ENCODE measurements around the gene CNTNAP5.

CNTNAP5 gene

DNA sequence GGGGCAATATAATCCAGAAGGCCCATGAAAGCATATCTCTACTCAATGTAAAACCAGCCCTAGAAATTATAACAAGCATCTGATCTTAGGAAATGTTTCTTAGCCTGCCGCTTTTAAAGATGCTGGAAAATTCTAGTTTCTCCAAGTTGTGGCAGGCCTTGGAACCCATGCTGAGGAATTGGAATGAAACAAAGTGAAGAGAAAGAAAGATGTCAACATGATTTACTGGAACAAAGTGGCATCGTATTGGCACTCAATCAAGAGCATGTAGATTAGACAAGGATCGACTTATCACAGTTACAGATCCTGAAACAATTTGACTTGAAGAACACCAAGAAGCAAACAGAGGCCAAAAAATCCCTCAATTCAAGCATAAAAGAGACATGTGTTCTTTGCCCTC is 28.7 kb downstream of the CNTNAP5 start:
- no peak for DNase-seq (ENCODE audit: low read depth, low spot score)

GRCh38 chr2:124063596-124063995 is 38.5 kb downstream of the CNTNAP5 start:
- DNase-seq (ENCODE audit: low read depth, low spot score), result no peak

GRCh38 chr2:124065636-124066035 is 40.5 kb downstream of the CNTNAP5 start:
- DNase-seq (ENCODE audit: low read depth, low spot score), result no peak

- no peak for DNase-seq (ENCODE audit: low read depth, low spot score)
Measured at GRCh38 chr2:124066776-124067175, 41.7 kb downstream of the CNTNAP5 start.

DNA sequence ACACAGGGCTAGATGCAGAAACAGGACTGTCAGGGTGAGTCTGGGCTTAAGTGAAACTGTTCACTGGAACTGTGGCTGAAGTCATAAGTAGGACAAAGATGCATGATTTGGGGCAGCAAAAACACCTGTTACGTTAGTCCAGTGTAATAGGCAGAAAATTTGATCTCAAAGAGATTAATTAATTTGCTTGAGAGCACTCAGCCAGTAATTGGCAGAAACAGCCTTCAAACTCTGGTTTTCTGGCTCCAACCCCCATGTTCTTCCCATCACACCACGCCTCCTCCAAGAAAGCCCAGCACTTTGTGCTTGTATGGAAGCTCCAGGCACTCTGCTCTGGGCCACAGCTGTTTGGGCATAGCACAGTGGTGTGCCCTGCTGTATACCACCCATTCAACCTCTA is 54.0 kb downstream of the CNTNAP5 start:
- DNase-seq (ENCODE audit: low read depth, low spot score), result no peak

DNA sequence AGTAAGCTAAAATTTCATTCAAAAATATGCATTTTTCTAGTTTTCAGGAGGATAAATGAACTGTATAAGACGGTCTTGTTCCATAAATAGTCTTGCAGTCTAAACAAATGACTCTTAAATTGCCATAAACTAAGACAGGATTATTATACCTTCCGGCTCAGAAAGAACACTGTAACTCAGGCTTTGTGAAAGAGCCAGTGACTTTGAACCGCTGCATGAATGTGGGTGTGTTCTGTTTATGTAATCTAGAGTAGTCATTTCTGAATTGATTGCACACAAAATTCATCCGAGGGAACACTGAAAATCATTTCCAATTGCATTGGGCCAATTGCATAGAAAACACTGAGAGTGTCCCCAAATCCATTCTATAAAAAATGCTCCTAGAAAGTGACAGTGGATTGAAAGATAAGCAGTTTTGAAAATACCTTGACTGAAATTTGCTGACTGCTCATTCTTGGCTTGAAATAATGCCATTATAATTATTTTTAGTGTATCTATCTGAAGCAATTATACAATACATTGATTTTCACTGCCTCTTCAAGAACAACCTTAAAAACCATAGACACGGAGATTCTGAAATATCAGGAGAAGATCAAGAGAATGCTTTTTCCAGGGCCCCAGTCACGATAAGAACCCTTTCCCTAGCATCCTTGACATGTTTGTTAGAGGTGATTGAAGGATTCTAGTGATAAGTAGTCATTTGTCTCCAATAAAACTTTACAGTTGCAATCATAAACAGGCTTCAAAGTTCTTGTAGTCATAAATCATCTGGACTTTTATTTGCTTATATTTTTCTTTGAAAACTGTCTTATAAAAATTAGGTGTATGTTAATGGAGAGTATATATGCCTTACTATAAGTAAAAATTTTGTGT is 55.4 kb downstream of the CNTNAP5 start:
- no peak for DNase-seq (ENCODE audit: low read depth, low spot score)

- DNase-seq (ENCODE audit: low read depth, low spot score), result no peak
Measured at GRCh38 chr2:124081154-124081716, 56.1 kb downstream of the CNTNAP5 start.

DNA sequence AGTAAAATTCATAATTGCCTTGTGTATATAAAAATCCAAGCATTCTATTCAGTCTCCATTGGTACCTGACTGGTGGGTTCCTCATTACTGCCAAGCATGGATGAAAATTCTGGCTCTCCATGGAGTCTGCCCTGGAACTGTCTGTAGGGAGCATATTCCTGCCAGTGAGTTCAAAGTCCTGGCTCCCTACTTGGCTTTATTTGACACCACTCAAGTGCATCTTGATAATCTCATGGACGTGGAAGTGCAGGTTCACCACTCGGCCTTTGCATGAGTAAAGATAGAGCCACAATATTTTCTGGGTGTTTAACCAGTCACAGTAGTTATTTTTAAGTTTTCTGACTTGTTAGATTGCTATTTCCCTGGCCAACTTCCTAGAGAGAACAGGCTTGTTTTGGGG is 63.5 kb downstream of the CNTNAP5 start:
- DNase-seq (ENCODE audit: low read depth, low spot score), result no peak

DNA sequence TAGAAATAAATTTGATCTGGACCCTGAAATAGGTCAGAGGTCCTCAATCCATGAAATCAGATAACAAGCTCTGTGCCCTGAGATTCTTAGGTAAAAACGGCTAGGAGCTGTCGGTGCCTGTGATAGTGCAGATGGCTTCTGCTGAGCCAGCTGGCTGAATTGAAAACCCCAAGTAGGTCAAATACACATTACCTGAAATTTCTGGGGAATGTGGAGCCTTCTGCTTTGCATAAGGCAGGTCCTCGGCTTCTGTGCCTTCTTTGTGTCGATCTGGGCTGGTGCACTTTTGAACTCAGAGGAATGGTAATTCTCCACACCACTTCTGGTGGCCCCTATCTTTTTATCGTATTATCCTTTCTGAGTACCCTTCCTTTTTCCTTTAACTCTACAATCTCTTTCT is 66.6 kb downstream of the CNTNAP5 start:
- no peak for DNase-seq (ENCODE audit: low read depth, low spot score)

GRCh38 chr2:124092651-124093050 is 67.6 kb downstream of the CNTNAP5 start:
- DNase-seq (ENCODE audit: low read depth, low spot score), result no peak

GRCh38 chr2:124104914-124105313 is 79.8 kb downstream of the CNTNAP5 start:
- no peak for DNase-seq (ENCODE audit: low read depth, low spot score)

DNA sequence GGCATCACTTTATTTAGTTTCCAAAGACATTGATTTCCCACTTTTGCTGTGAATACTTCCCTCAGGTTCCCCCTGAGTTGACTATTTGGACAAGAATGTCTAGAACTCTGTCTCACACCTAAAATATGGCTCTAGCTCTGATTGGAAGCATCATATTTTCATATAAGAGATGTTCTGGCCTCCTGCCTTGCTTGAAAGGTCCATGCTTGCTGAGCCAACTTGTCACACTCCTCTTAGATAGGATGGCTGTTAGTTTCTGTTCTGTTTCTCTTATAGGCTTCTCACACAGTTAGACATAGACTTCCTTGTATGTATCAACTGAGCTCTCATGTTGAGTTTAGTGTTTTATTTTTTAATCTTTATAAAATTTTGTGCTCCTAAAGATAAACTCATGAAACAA is 87.1 kb downstream of the CNTNAP5 start:
- no peak for DNase-seq (ENCODE audit: low read depth, low spot score)

DNA sequence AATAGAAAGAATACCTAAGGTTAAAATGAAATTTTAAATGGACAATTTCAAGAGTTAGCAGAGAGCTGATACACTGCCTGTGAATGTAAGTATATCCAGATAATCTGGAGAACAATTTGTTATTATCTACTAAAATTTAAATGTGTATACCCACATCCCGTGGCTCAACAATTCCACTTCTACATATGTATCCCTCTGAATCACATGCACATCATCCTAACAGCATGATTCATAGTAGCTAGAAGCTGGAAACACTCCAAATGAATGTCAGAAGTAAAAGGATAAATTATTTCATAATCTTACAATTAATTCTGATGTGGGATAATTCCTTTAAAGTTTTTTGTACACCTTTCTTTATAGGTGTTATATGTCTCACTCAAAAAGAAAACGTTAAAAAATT is 87.9 kb downstream of the CNTNAP5 start:
- DNase-seq (ENCODE audit: low read depth, low spot score), result no peak

DNA sequence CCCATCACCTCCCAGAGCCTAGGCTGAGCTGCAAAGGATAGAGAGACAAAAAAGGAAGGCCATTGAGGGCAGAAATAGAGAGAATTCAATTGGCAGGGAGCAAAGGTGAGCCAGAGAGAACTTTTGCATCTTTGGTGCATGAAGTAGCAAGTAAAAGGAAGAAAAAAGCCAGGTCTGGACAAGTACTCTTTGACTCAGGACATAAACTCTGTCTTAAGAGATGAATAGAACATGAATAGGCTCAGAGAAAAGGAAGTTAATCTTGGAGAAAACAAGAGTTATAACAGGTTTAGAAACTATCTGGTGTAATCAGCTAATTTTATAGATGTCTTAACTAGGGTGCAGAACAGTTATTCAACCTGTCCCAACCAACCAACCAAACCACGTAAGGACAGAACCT is 95.2 kb downstream of the CNTNAP5 start:
- no peak for DNase-seq (ENCODE audit: low read depth, low spot score)

DNA sequence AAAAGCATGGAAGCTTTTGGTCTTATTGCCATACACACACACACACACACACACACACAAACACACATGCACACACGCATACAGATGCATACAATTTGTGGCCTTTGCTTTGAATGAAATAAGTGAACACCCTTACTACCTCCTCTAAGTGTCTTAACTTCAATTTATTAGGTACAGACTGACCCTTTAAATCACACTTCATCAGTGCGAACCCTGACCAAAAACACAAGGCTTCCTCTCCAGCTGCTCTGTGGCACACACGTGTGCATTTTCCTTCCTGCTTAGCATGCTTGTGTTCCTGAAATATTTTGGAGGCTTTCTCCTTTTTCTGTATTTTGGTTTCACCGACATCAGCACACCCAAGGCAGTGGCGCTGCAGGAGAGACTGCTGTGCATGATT is 96.0 kb downstream of the CNTNAP5 start:
- no peak for DNase-seq (ENCODE audit: low read depth, low spot score)

DNA sequence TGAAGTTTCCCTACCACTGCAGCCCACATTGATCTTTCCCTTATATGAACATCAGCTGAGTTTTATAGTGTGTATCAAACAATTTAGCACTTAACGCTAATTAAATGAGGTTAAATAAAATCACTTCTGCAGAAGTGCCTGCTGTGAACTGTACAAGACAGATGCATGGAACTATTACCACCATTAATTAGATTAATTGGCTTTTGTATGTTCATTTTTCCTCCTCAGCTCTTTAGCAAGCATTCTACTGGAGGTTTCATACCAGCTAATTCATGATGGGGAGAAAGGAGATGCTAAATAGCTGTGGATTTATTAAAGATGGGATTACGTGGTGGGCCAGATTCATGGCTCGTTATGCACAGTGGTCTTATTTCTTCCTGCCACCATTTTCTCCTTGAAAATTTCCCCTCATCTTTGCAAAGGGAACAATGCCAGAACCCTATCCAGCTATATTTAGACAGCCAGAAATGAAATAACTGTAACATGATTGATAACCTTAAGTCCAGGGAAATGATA is 96.7 kb downstream of the CNTNAP5 start:
- DNase-seq (ENCODE audit: low read depth, low spot score), result no peak

DNA sequence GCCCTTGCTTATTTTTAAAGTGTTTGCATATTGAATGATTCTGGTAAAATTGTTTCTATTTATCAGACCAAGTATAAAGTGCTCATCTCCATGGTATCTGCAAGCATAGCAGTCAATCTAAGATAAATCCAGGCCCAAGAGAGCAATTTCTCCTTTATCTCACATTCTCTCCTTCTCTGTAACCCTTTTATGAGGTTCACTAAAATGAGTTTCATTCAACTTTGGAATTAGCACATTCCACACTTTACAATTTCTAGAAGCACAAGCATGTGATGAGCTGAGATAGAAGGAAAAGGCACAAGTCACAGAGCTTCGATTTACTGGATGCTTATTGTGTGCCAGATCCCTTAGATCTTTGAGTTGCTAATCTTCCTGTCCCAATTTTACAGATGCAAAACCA is 97.3 kb downstream of the CNTNAP5 start:
- DNase-seq (ENCODE audit: low read depth, low spot score), result no peak

- DNase-seq (ENCODE audit: low read depth, low spot score), result no peak
Measured at GRCh38 chr2:124131276-124131675, 106.2 kb downstream of the CNTNAP5 start.

GRCh38 chr2:124136110-124136509 is 111.0 kb downstream of the CNTNAP5 start:
- no peak for DNase-seq (ENCODE audit: low read depth, low spot score)

GRCh38 chr2:124138076-124138475 is 113.0 kb downstream of the CNTNAP5 start:
- DNase-seq (ENCODE audit: low read depth, low spot score), result no peak

GRCh38 chr2:124145982-124146381 is 120.9 kb downstream of the CNTNAP5 start:
- no peak for DNase-seq (ENCODE audit: low read depth, low spot score)

- DNase-seq (ENCODE audit: low read depth, low spot score), result no peak
Measured at GRCh38 chr2:124147552-124147951, 122.5 kb downstream of the CNTNAP5 start.

- no peak for DNase-seq (ENCODE audit: low read depth, low spot score)
Measured at GRCh38 chr2:124149571-124149970, 124.5 kb downstream of the CNTNAP5 start.
